Fibroblast of peridontal ligament (primary cell): ENCODE data around the gene TSSK2.
"Not testable (repeated sequence)": the region's sequence is repeated elsewhere in the genome, so short reads cannot be mapped to it uniquely, and the experiment has no call there.

Experiments used
- DNase-seq: peaks from one replicate; pipeline ENCODE4 v3.0.0-alpha.2; 2010; ENCODE audit errors: extremely low read depth

Gene TSSK2

GRCh38 chr22:19130959-19131684 is at the start of gene TSSK2:
Gene TSSK2 (plus strand): TSS chr22:19131308. CDS start chr22:19131400, 92 bp downstream.
- DNase-seq: no peak

- DNase-seq: no peak
Measured at GRCh38 chr22:19081351-19081750, 49.8 kb upstream of the TSSK2 start.

- no peak for DNase-seq
Measured at GRCh38 chr22:19082101-19082500, 49.0 kb upstream of the TSSK2 start.

- no peak for DNase-seq
Measured at GRCh38 chr22:19082793-19083192, 48.3 kb upstream of the TSSK2 start.

GRCh38 chr22:19084126-19084525 is 47.0 kb upstream of the TSSK2 start:
- not testable (repeated sequence) for DNase-seq

- not testable (repeated sequence) for DNase-seq
Measured at GRCh38 chr22:19084586-19084985, 46.5 kb upstream of the TSSK2 start.

- peak; percentile 46 for DNase-seq
Measured at GRCh38 chr22:19085233-19085718, 45.8 kb upstream of the TSSK2 start.

- no peak for DNase-seq
Measured at GRCh38 chr22:19086417-19086816, 44.7 kb upstream of the TSSK2 start.

GRCh38 chr22:19086896-19087295 is 44.2 kb upstream of the TSSK2 start:
- DNase-seq: peak; percentile 61

GRCh38 chr22:19088866-19089595 is 42.1 kb upstream of the TSSK2 start:
- no peak for DNase-seq

GRCh38 chr22:19090183-19090582 is 40.9 kb upstream of the TSSK2 start:
- DNase-seq: no peak

- DNase-seq: no peak
Measured at GRCh38 chr22:19090586-19091127, 40.5 kb upstream of the TSSK2 start.

- DNase-seq: no peak
Measured at GRCh38 chr22:19092725-19093124, 38.4 kb upstream of the TSSK2 start.

- no peak for DNase-seq
Measured at GRCh38 chr22:19094393-19094997, 36.6 kb upstream of the TSSK2 start.

- DNase-seq: no peak
Measured at GRCh38 chr22:19096555-19096954, 34.6 kb upstream of the TSSK2 start.

- no peak for DNase-seq
Measured at GRCh38 chr22:19097518-19097917, 33.6 kb upstream of the TSSK2 start.

GRCh38 chr22:19098157-19098556 is 33.0 kb upstream of the TSSK2 start:
- no peak for DNase-seq

GRCh38 chr22:19103880-19104821 is 27.0 kb upstream of the TSSK2 start:
- DNase-seq: peak; percentile 90

- DNase-seq: no peak
Measured at GRCh38 chr22:19105456-19105855, 25.7 kb upstream of the TSSK2 start.

- no peak for DNase-seq
Measured at GRCh38 chr22:19105867-19106802, 25.0 kb upstream of the TSSK2 start.
